ENCODE measurements around the gene AFMID.

The AFMID gene

DNA sequence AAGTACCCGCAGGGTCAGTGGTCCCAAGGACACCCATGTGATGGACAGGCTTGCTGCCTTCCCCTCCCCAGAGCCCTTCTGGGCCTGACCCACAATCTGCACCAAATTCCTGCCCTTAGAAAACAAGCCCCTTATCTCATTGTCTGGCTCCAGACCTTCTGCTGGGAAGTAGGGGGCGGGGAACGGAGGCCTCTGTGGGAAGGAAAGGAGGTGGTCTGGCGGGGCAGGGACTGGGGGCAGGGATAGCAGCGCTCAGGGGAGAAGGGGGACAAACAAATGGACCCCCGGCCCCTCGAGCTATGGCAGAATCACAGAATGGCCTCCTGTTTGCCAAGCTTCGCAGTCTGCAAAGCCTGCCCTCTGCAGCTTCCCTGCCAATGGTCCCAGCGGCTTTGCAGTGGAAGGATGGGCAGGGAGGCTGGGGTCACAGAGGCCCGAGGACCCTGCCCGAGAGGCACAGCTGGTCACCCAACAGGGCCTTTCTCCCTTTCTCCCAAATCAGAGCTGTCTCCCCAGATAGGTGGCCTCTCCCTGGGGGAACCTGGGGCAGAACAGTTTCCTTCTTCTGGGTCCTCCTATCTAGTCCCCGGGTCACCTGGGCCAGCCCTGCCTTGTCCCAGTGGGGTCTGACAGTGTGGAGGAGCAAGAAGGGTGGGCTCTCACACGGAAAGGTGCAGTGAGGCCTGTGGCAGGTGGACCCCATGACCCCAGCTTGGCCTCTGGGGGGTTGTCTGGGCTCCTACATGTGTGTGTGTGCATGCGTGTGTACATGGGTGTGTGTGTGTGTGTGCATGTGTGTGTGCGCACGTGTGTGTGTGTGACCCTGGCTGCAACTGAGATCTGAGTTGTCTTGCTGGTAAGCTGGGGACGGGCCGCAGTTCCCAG is 69.8 kb downstream of the AFMID start:
- DNase-seq: no peak
